PC-3 (cell line): ENCODE data around the gene COA1. TPM values are rescaled to one million over a fixed set of nuclear protein-coding genes. Genes with fewer than 3 reads are reported as not detected.

ENCODE experiments used
- ATAC-seq: fragments of 200-7000 bp; cut with Tn5 transposase; 2 replicates; pipeline ENCODE4 v1.9.1; 2020; ENCODE audit warnings: mild to moderate bottlenecking, moderate library complexity
- BruUV-seq: library from RNA; stranded (reverse); fragments of 400-500 nt; replicated peaks from 2 replicates; lab custom pipeline; 2021; lab: Mats Ljungman, UMichigan
- CTCF ChIA-PET: fragments of 300-600 bp; sonication (Branson Sonifier 250); formaldehyde crosslinking; loops from one replicate; lab custom pipeline; 2022; ENCODE audit warnings: antibody characterized with exemption; lab: Charles Lee
- POLR2A ChIA-PET: fragments of 300-600 bp; sonication (Branson Sonifier 250); formaldehyde crosslinking; loops from one replicate; lab custom pipeline; 2022; ENCODE audit warnings: antibody characterized with exemption; ENCODE audit not compliant: unreplicated experiment; lab: Charles Lee
- DNase-seq: peaks from one replicate; pipeline ENCODE4 v3.0.0-alpha.2; 2015
- H2AFZ ChIP-seq: fragments of 300-600 bp; sonication (generic); 2 replicates; pipeline ENCODE4 v1.6.0; 2016; ENCODE audit warnings: antibody characterized with exemption, low read length
- H3F3A ChIP-seq: fragments of 300-600 bp; sonication (generic); one replicate; pipeline ENCODE4 v1.6.0; 2017; ENCODE audit warnings: antibody characterized with exemption, low read length, control low read depth, mild to moderate bottlenecking; ENCODE audit not compliant: unreplicated experiment
- H3K27ac ChIP-seq: fragments of 300-600 bp; sonication (generic); 2 replicates; pipeline ENCODE4 v1.5.1; 2016; ENCODE audit warnings: mild to moderate bottlenecking, low read length
- H3K27me3 ChIP-seq: fragments of 300-600 bp; sonication (generic); 2 replicates; pipeline ENCODE4 v1.6.1; 2016; ENCODE audit warnings: low read length, mixed read lengths
- H3K36me3 ChIP-seq: fragments of 300-600 bp; sonication (generic); 2 replicates; pipeline ENCODE4 v1.6.1; 2016; ENCODE audit warnings: low read depth, mixed run types, low read length, mixed read lengths
- H3K4me1 ChIP-seq: fragments of 300-600 bp; sonication (generic); 2 replicates; pipeline ENCODE4 v1.5.1; 2016; ENCODE audit warnings: low read length; ENCODE audit not compliant: insufficient read depth
- H3K4me2 ChIP-seq: fragments of 300-600 bp; sonication (generic); 2 replicates; pipeline ENCODE4 v1.6.0; 2016; ENCODE audit warnings: low read length
- H3K4me3 ChIP-seq: fragments of 300-600 bp; sonication (generic); 2 replicates; pipeline ENCODE4 v1.5.1; 2016; ENCODE audit warnings: mild to moderate bottlenecking, low read length, mixed read lengths
- H3K79me2 ChIP-seq: fragments of 300-600 bp; sonication (generic); 2 replicates; pipeline ENCODE4 v1.6.1; 2017; ENCODE audit warnings: low read length, mixed read lengths
- H3K9ac ChIP-seq: fragments of 300-600 bp; sonication (generic); 2 replicates; pipeline ENCODE4 v1.6.0; 2016; ENCODE audit warnings: mild to moderate bottlenecking, low read length
- H3K9me2 ChIP-seq: fragments of 300-600 bp; sonication (generic); replicated peaks from 2 replicates; pipeline ENCODE4 v1.6.1; 2016; ENCODE audit warnings: mixed run types, low read length, mixed read lengths
- H3K9me3 ChIP-seq: fragments of 300-600 bp; sonication (generic); 2 replicates; pipeline ENCODE4 v1.6.1; 2016; ENCODE audit warnings: low read length, mixed read lengths
- H4K20me1 ChIP-seq: fragments of 300-600 bp; sonication (generic); 2 replicates; pipeline ENCODE4 v1.6.1; 2016; ENCODE audit warnings: low read length, mixed read lengths
- EZH2 ChIP-seq: fragments of 300-600 bp; sonication (generic); IDR thresholded peaks from one replicate; pipeline ENCODE4 v1.6.1; 2017; ENCODE audit warnings: antibody characterized with exemption, mild to moderate bottlenecking, low read length; ENCODE audit not compliant: unreplicated experiment
- EZH2phosphoT487 ChIP-seq: fragments of 300-600 bp; sonication (generic); IDR thresholded peaks from 2 replicates; pipeline ENCODE4 v1.6.1; 2018; ENCODE audit warnings: mild to moderate bottlenecking, antibody characterized with exemption, low read length, borderline replicate concordance
- intact Hi-C: fragments of 100-400 bp; cut with micrococcal nuclease; formaldehyde crosslinking; loops from 2 replicates; pipeline ENCODE4 v1.9.0; 2023
- total RNA-seq: library from RNA; depleted of rRNA; stranded (reverse); fragments of >200 nt; gene quantifications from 2 replicates; pipeline ENCODE4 v1.2.3, GENCODE V29; 2014
- TF ChIP-seq, protein P1 (sequence below): fragments of 300-600 bp; sonication (generic); conservative IDR thresholded peaks from 2 replicates; pipeline ENCODE4 v1.5.1; 2017; ENCODE audit warnings: antibody characterized with exemption, low read depth, mild to moderate bottlenecking, low read length

The COA1 gene
- total RNA-seq, 1 experiment from 2014 or later = 82.0 TPM

DNA sequence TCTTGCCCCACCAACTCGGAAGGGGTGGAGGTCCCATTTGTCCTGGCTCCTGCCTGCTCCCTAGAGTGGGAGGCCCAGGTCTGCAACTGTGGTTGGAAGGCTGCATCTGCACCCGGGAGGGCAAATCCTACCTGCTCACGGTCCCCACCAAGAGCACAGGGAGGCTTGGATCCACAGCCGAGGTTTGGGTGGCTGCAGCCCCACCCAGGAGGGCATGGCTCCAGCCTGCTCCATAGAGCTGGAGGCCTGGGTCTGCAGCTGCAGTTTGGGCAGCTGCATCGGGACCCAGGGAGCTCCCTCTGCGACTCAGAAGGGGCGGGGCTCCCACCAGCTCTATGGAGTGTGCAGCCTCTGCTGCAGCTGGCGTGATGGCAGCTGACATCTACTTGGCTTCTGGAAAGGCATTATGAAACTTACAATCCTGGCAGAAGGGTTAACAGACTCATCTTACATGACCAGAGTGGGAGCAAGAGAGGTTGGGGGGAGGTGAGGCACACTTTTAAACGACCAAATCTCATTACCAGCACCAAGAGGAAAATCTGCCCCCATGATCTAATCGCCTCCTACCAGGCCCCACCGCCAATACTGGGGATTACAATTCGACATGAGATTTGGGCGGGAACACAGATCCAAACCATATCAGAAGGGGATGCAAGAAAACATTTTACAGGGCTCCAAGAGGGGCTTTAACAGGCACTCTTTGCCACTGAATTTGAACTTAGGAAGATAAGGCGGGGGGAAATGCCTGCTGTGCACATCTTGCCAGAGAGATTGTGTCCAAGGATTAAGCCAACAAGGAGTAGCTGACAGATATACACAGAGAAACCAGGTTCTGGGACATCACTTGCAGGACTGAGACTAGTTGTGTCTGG lies 20.9 kb upstream of the COA1 start:
- no peak for DNase-seq
- no peaks in the 10 kb centered on the region for H3K27me3 ChIP-seq
- H4K20me1 ChIP-seq = no peaks in the 10 kb centered on the region
- no peaks in the 10 kb centered on the region for H3K9me3 ChIP-seq
- no peak for ATAC-seq
- H3K4me3 ChIP-seq = no peak overlapping the region
- no peaks in the 10 kb centered on the region for H3K79me2 ChIP-seq
- ChIA-PET CTCF (no interaction called here), POLR2A (no interaction called here)
- intact Hi-C loops = no loop called here
- peaks cover 7% of the 10 kb centered on the region; the same call in 1 of the 2 replicates for H3K4me1 ChIP-seq
- H3K27ac ChIP-seq = no peak overlapping the region
- no peak overlapping the region for H2AFZ ChIP-seq
- no peaks in the 10 kb centered on the region for H3F3A ChIP-seq
- no peak overlapping the region for H3K4me2 ChIP-seq
- TF ChIP-seq EZH2 (no peak), EZH2phosphoT487 (no peak)
- TF ChIP-seq, protein P1, sequence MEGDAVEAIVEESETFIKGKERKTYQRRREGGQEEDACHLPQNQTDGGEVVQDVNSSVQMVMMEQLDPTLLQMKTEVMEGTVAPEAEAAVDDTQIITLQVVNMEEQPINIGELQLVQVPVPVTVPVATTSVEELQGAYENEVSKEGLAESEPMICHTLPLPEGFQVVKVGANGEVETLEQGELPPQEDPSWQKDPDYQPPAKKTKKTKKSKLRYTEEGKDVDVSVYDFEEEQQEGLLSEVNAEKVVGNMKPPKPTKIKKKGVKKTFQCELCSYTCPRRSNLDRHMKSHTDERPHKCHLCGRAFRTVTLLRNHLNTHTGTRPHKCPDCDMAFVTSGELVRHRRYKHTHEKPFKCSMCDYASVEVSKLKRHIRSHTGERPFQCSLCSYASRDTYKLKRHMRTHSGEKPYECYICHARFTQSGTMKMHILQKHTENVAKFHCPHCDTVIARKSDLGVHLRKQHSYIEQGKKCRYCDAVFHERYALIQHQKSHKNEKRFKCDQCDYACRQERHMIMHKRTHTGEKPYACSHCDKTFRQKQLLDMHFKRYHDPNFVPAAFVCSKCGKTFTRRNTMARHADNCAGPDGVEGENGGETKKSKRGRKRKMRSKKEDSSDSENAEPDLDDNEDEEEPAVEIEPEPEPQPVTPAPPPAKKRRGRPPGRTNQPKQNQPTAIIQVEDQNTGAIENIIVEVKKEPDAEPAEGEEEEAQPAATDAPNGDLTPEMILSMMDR = no peak
- BruUV-seq = no TSS peak
- H3K9ac ChIP-seq = no peak overlapping the region
- H3K36me3 ChIP-seq = no peaks in the 10 kb centered on the region
- no peaks in the 10 kb centered on the region for H3K9me2 ChIP-seq

DNA sequence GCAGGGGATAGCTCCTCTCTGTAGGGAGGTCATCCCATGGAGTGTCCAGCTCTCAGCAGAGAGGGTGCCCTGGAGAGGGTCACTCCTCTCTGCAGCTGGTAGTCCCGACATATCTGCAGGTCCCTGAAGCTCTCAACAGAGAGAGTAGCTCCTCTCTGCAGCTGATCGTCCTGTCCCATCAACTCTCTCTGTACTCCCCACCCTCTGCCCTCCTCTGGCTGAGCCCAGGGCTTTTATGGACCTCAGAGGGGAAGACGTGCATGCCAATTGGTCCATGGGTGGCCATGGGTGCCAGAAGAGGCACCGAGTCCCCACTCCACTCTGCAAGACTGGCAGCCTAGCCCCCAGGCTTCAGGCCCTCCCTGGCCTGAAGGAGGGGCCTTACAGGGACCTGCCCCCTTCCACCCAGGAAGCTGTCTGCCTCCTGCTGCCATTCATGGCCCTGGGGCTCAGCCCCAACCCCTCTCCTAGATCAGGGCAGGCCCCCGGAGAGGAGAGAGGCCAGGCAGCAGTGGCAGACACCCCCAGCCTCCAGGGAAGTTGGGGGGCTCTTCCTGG lies 20.1 kb upstream of the COA1 start:
- Histone ChIP-seq H3K9me3 (no peaks in the 10 kb centered on the region), H3K9ac (no peak overlapping the region), H3K79me2 (no peaks in the 10 kb centered on the region), H3K36me3 (no peaks in the 10 kb centered on the region), H4K20me1 (no peaks in the 10 kb centered on the region), H3K27me3 (no peaks in the 10 kb centered on the region), H3K9me2 (no peaks in the 10 kb centered on the region), H3K27ac (no peak overlapping the region), H3K4me1 (peaks cover 7% of the 10 kb centered on the region; the same call in 1 of the 2 replicates), H3K4me3 (no peak overlapping the region), H2AFZ (no peak overlapping the region), H3K4me2 (no peak overlapping the region), H3F3A (no peaks in the 10 kb centered on the region)
- intact Hi-C loops = no loop called here
- TF ChIP-seq, protein P1 = no peak
- TF ChIP-seq EZH2phosphoT487 (no peak), EZH2 (no peak)
- ChIA-PET CTCF (no interaction called here), POLR2A (no interaction called here)
- ATAC-seq = no peak
- DNase-seq = no peak
- no TSS peak for BruUV-seq
